LoVo (cell line): ENCODE data around the gene AGMO.
A peak's percentile ranks its signal among the peaks of the same experiment; 100 is the strongest.
"Not testable (repeated sequence)": the region's sequence is repeated elsewhere in the genome, so short reads cannot be mapped to it uniquely, and the experiment has no call there.

Experiments used
- DNase-seq: peaks from one replicate; pipeline ENCODE4 v3.0.0-alpha.2; 2016; ENCODE audit warnings: low spot score

The AGMO gene

GRCh38 chr7:15314922-15315321 lies 246.9 kb downstream of the AGMO start:
- no peak for DNase-seq

DNA sequence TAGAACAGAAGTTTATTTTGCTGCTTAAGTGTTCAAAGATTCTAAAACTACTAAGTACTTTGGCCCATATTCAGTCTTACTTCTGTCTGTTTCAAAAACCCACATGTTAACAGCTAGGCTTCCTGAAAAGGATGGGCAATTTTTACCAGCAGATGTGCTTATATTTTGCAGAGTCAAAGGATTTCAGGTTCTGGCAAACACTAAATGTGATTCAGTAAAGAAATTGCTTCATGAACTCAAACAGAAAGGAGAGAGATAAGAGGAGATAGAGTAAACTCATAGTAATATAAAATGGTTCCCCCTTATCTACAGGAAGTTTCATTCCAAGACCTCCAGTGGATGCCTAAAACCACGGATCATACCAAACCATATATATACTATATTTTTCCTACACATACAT lies 248.5 kb downstream of the AGMO start:
- DNase-seq = no peak

DNA sequence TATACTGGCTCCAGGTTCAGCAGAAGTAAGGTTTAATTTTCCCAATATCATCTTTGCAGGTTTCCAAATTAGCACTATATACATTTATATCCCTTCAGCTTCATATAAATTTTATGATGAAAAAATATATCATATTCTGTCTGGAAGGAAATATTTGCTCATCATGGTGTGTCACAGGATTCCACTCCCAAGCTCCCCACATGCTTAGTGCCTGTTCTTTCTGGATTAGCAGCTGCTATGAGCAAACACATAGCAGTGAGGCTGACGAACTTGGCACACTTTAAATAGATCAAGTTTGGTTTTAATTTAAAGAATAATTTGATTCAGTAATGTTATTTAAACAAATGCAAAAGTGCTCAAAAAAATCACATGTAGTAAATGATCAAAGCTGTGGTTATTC lies 251.9 kb downstream of the AGMO start:
- no peak for DNase-seq

DNA sequence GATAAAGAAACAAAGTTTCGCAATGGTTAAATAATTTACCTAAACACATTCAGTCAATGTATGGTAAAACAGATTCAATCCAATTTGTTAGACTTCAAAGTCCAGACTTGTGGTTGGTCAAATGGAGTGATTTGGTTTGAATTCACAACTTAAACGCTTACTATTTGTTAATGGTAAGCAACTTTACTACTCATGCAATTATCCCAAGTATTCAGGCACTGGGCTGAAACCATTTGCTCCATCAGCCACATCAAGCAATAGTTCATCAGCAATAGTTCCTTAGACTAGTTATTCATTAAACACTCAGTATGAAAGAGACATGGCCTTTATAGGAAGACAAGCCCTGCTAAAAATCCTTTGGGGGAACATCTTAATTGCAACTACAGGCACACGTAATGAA lies 253.0 kb downstream of the AGMO start:
- DNase-seq = no peak

GRCh38 chr7:15306296-15306695 lies 255.5 kb downstream of the AGMO start:
- no peak for DNase-seq

GRCh38 chr7:15305002-15305600 lies 256.7 kb downstream of the AGMO start:
- DNase-seq = peak; percentile 69

DNA sequence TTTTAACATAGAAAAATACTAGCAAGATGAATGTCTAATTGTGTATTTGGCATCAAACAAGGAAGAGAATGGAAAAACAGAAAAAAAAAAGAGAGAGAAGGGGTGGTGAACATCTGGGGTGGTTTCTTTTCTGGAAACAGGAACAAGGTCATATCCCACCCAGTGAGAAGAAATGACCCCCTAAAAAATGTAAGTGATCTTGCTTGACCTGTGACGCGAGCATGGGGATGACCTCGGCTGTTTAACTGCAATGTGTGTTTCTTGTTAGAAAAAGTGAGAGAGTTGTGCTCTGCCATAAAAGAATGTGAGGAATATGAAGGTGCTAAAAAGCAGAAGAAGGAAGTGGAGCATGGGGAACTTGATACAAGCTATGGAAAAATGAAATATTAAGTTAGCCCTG lies 258.5 kb downstream of the AGMO start:
- no peak for DNase-seq

DNA sequence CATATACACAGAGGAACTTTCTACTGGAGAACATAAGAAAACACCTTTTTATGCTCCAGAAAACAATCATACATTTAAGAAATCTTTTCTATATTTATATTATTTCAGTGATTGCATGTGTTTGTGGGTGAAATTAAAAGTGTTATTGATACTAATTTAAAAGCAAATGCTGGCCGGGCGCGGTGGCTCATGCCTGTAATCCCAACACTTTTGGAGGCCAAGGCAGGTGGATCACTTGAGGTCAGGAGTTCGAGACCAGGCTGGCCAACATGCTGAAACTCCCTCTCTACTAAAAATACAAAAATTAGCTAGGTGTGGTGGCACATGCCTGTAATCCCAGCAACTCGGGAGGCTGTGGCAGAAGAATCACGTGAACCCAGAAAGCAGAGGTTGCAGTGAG lies 260.8 kb downstream of the AGMO start:
- not testable (repeated sequence) for DNase-seq

DNA sequence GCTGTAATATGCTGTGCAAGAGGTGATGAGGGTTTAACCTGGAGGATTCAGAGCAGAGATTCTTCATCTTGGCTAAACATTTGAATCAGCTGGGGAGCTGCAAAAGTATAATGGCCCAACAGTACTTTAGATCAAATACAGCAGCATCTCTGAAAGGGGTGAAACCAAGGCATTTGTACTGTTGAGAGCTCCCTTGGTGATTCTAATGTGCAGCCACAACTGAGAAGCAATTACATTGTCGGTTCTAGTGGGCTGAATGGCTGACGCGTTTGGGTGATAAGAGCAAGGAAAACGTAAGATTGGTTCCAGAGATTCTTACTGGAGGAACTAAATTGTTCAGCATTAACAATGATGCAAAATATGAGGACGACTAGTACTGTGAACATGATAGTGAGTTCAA lies 269.7 kb downstream of the AGMO start:
- DNase-seq = no peak

DNA sequence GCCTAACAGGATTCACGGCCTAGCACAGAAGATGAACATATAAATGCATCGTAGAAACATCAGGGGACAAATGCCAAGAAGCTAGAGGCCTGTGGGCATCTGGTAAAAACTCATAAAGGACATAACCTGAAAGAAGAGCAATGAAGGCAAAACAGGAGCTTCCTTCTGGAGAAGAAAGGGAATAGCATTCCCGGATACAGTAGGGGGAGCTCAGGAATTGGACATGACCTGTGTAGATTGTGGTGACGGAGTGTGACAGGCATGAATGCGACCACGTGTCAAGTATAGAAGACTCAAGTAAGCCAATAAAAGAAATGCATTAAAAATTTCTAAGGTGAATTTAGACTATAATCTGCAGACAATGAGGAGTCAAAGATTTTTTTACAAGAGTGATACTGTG lies 270.1 kb downstream of the AGMO start:
- no peak for DNase-seq

DNA sequence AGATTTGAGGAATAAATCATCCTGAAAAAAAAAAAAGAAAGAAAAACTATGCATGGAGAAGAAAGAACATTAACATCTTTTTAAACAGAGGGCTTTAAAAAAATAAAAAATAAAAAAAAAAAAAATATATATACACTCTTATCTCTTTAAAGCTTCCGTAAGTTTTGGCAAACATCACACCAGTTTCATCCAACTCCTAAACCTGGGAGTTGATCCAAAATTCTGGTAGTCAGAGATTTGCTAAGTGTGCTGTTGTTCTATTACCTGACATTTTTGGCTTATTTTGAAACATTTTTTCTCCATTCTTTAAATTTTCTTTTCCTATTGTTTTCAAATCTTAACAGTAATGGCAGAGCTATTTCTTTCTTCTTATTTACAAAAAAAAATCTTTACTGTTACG lies 273.1 kb downstream of the AGMO start:
- DNase-seq = no peak

- DNase-seq = no peak
Observed at GRCh38 chr7:15284396-15284795, 277.4 kb downstream of the AGMO start.

DNA sequence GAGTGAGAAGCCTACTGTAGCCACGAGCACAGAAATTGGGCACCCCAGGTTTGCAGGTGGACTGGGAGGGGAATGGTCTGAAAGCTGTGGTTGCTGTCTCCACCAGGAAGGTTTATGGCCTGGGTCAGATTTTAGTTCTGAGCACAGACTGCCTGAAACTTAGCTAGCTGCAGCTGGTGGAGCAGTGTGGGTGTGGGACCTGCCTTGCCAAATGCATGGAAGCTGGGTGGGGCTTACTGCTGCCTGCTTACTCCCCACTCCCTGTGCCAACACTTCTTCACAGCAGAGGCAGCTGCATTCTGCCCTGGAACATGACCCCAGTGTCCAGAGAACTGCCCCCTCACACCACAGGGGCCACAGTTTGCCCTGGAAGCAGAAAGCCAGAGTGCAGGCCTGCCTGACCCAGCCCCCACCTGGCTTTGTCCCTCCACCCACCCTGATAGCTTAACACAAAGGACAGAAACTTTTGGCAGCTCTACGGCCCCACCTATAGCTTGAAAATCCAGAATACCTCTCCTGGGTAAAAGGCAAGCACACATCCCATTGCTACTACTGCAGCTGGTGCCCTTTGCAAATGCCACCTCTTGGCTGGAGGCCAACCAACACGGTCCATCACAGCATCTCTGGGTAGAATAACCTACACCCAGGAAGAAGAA lies 281.6 kb downstream of the AGMO start:
- no peak for DNase-seq

DNA sequence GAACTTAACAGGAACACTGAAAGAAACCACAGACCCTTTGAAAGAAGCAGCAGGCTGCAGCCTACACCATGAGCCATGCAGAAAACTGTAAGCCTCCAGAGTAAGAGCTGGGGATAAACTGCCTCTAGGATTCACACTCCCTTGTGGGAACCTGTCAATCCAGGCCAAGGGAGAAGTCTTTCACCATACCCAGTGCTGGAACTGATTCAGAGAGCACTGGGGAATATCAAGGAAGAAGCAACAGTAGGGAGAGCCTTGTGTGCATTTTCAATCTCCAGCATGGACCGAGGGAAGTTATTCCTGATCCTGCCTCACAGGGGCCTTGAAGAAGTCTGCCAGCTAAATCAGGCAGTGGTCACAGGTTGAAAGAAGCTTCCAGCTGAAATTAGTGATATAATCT lies 282.2 kb downstream of the AGMO start:
- DNase-seq = no peak

GRCh38 chr7:15257689-15258088 lies 304.1 kb downstream of the AGMO start:
- no peak for DNase-seq

DNA sequence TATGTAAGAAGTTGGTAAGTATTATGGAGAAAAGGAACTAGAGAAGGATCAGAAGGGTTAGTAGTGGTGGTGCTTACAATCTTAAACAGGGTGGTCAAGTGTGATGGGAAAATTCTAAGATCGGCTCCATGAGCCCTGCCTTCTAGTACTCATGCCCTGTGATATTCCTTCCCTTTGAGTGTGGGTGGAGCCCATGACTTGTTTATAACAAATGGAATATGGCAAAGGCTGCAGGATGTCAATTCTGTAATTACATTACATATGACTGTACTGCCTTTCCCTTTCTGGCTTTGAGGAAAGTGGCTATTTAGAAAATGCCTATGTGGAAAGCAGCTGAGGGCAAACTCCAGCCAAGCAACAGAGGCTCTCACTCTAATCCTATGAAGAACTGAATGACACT lies 309.6 kb downstream of the AGMO start:
- no peak for DNase-seq

GRCh38 chr7:15248514-15248913 lies 313.3 kb downstream of the AGMO start:
- DNase-seq = no peak

DNA sequence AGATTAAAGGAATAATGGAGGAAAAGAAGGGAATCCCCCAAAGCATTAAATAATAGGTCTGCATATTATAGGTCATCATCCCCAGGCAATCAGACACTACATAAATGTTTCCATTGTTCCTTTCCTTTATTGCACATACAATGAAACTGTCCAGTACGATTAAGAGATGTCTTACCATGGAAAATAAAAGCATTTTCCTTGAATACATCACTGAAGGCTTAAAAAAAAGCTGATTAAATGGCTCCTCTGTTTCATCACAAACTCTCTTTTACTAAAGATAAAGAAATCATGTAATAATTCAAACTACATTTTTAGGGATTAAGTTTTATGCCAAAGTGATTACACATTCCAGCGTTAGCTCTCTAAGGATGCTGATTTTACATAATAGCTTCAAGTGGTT lies 316.0 kb downstream of the AGMO start:
- no peak for DNase-seq

DNA sequence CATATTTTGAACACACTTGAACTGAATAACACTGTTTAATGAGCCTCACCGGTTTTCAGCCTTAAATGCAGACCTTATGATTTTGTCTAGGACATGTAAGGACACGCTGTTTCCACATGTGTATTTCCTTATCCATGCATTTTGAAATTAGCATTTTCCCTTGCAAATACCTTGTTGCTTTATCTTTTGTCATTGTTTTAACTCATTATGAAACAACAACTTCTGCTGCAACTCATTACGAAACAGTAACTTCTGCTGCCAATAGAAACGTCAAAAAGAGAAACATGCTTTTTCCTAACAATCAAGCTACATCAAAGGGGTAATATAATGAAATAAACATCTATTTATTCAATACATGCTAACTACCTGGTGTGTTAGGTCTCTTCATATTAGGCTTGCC lies 322.0 kb downstream of the AGMO start:
- no peak for DNase-seq

GRCh38 chr7:15236952-15237351 lies 324.9 kb downstream of the AGMO start:
- no peak for DNase-seq

DNA sequence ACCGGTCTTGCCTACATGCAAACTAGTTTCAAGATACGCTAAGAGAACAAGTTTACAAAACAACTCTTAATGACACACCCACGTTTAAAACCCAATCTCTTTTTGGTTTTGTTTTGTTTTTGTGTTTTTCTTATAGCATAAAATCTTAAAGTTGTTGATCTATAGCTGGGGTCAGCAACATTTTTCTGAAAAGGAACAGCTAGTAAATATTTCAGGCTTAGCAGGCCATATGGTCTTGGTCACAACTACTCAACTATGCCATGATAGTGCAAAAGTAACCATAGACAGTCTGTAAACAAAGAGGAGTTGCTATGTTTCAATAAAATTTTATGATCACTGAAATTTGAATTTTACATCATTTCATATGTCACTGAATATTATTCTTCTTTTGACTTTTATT lies 327.4 kb downstream of the AGMO start:
- DNase-seq = no peak

- DNase-seq = no peak
Observed at GRCh38 chr7:15228831-15229230, 333.0 kb downstream of the AGMO start.

DNA sequence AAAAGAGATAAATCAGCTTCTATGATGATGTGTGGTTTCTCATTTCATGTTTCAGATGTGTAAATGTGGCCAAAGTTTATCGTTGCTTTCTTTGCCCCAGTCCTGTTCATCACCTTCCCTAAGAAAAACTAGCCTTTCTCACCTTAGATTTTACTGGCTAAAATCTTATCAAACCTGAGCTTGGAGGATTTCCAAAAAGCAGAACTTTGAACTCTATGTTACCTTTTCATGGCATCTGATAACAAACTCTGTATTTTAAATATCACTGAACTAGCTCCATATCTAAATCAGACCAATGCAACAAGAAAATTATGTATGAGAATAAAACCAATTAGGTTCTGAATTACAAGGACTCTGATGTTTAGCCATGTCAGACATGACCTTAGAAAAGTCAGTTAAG lies 335.8 kb downstream of the AGMO start:
- no peak for DNase-seq

DNA sequence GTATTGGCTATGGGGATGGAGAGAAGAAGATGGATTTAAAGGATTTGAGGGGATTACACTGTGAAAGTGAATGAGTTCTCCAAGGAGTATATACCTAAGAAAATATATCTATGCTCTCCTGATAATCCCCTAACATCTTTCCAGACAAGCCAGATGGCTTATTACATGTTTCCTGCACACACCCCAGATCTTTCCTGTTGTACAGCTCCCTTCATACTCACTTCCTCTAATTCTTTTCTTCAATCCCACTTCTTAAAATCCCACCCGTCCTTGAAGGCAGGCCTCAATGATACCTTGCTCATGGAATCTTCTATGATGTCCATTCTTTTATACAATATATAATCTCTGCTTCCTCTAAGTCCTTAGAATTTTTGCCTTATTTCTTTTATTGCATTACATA lies 342.1 kb downstream of the AGMO start:
- DNase-seq = no peak
